BJ (cell line): ENCODE measurements around the gene OR2T11. TPM values are rescaled to one million over a fixed set of nuclear protein-coding genes. Genes with fewer than 3 reads are reported as not detected.

Source experiments
- CTCF ChIA-PET: fragments of 350-600 bp; formaldehyde crosslinking; extraction: SDS; loops from one replicate; lab custom pipeline; 2021; ENCODE audit warnings: antibody characterized with exemption, inconsistent platforms; lab: Yijun Ruan, JAX
- POLR2A ChIA-PET: fragments of 300-600 bp; sonication (Branson Sonifier 250); formaldehyde crosslinking; extraction: SDS; loops from one replicate; lab custom pipeline; 2021; ENCODE audit warnings: antibody characterized with exemption; lab: Charles Lee
- DNase-seq: peaks from one replicate; pipeline ENCODE4 v3.0.0-alpha.2; 2011; ENCODE audit warnings: low read depth
- H3K27me3 ChIP-seq: 2 replicates; pipeline ENCODE4 v1.6.0; 2011; ENCODE audit warnings: low read length; ENCODE audit not compliant: control insufficient read depth, insufficient read depth
- H3K36me3 ChIP-seq: 2 replicates; pipeline ENCODE4 v1.5.1; 2011; ENCODE audit warnings: low read length; ENCODE audit not compliant: control insufficient read depth, insufficient read depth
- H3K4me3 ChIP-seq: 2 replicates; pipeline ENCODE4 v1.5.1; 2011; ENCODE audit warnings: low read depth, mild to moderate bottlenecking, control low read depth, low read length
- CTCF ChIP-seq: IDR thresholded peaks from 2 replicates; pipeline ENCODE4 v1.5.1; 2011; ENCODE audit warnings: low read depth, mild to moderate bottlenecking, control low read depth, inconsistent platforms, low read length, moderate library complexity; ENCODE audit not compliant: insufficient read depth
- polyA plus RNA-seq: library from polyadenylated mRNA; depleted of rRNA; stranded (reverse); fragments of >200 nt; gene quantifications from 2 replicates; pipeline ENCODE4 v1.2.3, GENCODE V29; 2011

The OR2T11 gene
- polyA plus RNA-seq, 1 experiment = not detected

- H3K27me3 ChIP-seq = no peaks in the 10 kb centered on the region
- H3K4me3 ChIP-seq = no peak overlapping the region
- TF ChIP-seq CTCF = no peak
- no peaks in the 10 kb centered on the region for H3K36me3 ChIP-seq
- ChIA-PET CTCF (interaction anchor here (6.3 kb wide), 1 partner anchor 188 kb away, joined by 39 read pairs; no protein-coding TSS in a partner anchor), POLR2A (no interaction called here)
- DNase-seq = no peak
Measured at GRCh38 chr1:248618119-248618518, 16.8 kb downstream of the OR2T11 start.

- ChIA-PET POLR2A (no interaction called here), CTCF (interaction anchor here (1.1 kb wide), 1 partner anchor 9 kb away, joined by 3 read pairs; no protein-coding TSS in a partner anchor)
- DNase-seq = no peak
- Histone ChIP-seq H3K4me3 (no peak overlapping the region), H3K36me3 (no peaks in the 10 kb centered on the region), H3K27me3 (no peaks in the 10 kb centered on the region)
- TF ChIP-seq CTCF = no peak
Measured at GRCh38 chr1:248613742-248614141, 21.1 kb downstream of the OR2T11 start.

DNA sequence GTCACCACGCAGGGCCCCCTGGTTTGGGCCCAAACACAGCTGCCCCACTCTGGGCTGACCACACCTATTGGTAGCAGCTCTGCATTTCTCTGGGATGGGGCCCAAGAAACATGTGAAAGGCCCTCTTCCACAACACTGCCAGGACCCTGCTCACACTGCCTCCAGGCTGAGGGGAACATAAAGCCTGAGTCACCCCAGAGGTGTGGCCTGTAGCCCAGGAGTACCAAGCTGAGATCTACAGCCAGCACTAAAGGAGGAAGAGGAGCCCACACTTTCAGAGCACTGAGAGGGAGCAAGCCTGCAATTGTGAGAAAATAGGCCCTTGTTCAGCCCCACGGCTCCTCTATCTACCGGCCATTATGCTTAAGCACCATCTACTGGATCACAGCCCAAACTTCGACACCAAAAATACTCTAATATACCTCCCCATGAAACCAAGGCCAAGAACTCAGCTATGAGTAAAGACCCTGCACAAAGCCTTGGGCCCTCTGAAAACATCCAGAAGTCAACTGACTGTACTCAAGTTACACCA, 22.9 kb downstream of the OR2T11 start:
- Histone ChIP-seq H3K27me3 (no peaks in the 10 kb centered on the region), H3K36me3 (no peaks in the 10 kb centered on the region), H3K4me3 (no peak overlapping the region)
- DNase-seq = no peak
- no peak for TF ChIP-seq CTCF
- CTCF ChIA-PET = interaction anchor here (0.6 kb wide), 1 partner anchor 195 kb away, joined by 3 read pairs; no protein-coding TSS in a partner anchor
- POLR2A ChIA-PET = no interaction called here

DNA sequence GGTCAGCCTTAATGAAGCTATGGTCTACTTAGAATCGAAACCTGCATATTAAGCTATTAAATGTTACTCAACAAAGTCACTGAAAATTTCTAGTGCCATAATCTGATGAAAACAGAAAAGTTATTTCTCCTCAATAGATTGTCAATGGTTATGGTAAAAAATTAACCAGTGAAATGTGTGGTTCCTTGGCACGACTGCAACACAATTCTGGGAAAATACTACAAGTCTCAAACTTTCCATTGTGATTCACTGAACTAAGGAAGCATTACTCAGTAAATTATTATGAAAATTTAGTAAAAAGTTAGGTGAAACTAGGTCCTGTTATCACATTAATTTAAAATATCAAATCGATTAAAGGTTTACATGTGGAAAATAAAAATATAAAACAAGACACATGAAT, 24.6 kb downstream of the OR2T11 start:
- POLR2A ChIA-PET = no interaction called here
- CTCF ChIA-PET = no interaction called here
- Histone ChIP-seq H3K4me3 (no peak overlapping the region), H3K27me3 (no peaks in the 10 kb centered on the region), H3K36me3 (no peaks in the 10 kb centered on the region)
- no peak for TF ChIP-seq CTCF
- DNase-seq = no peak

- CTCF ChIA-PET = no interaction called here
- no peaks in the 10 kb centered on the region for H3K27me3 ChIP-seq
- H3K36me3 ChIP-seq = no peaks in the 10 kb centered on the region
- POLR2A ChIA-PET = no interaction called here
- no peak for DNase-seq
- no peak for TF ChIP-seq CTCF
- no peak overlapping the region for H3K4me3 ChIP-seq
Measured at GRCh38 chr1:248599396-248599795, 35.5 kb downstream of the OR2T11 start.
